ENCODE results near the gene ILDR2. TPM values are rescaled to one million over a fixed set of nuclear protein-coding genes. Genes with fewer than 3 reads are reported as not detected.

Gene ILDR2
- total RNA-seq, 1 experiment from 2014 or later: not detected

GRCh38 chr1:166969074-166969677, 6.2 kb downstream of the ILDR2 start:
- POLR2A ChIA-PET (ENCODE audit: unreplicated experiment): no interaction called here
- Histone ChIP-seq H3K4me2 (no peak overlapping the region), H3K4me1 (replicated peaks; ENCODE audit: insufficient read depth) (no peaks in the 10 kb centered on the region), H3K36me3 (ENCODE audit: low read depth) (no peaks in the 10 kb centered on the region), H3K4me3 (no peak overlapping the region), H3K9me2 (ENCODE audit: insufficient read depth) (no peaks in the 10 kb centered on the region), H3K27ac (no peak overlapping the region), H3K79me2 (ENCODE audit: low read depth) (no peaks in the 10 kb centered on the region), H2AFZ (no peak overlapping the region), H3F3A (ENCODE audit: insufficient read depth, low read depth) (no peaks in the 10 kb centered on the region), H3K27me3 (ENCODE audit: insufficient read depth, low read depth) (peaks cover 96% of the 10 kb centered on the region), H3K9me3 (ENCODE audit: insufficient read depth, low read depth) (no peaks in the 10 kb centered on the region), H4K20me1 (ENCODE audit: insufficient read depth) (0 out of 2 replicates have a peak, but pooled peaks cover 2% of the 10 kb centered on the region)
- DNase-seq: no peak
- intact Hi-C loops (cut with micrococcal nuclease; ENCODE audit: unreplicated experiment): no loop called here
- CTCF ChIA-PET: no interaction called here
- TF ChIP-seq CTCF (conservative IDR thresholded peaks at IDR 0.05): no peak
- no peak for TF ChIP-seq EZH2 (IDR thresholded peaks at IDR 0.05; ENCODE audit: low read depth)
- BruUV-seq (replicated peaks): no TSS peak

- H3K27me3 ChIP-seq (ENCODE audit: insufficient read depth, low read depth): peaks cover 63% of the 10 kb centered on the region
- H3K27ac ChIP-seq: no peak overlapping the region
- no peaks in the 10 kb centered on the region for H3F3A ChIP-seq (ENCODE audit: insufficient read depth, low read depth)
- TF ChIP-seq EZH2 (IDR thresholded peaks at IDR 0.05; ENCODE audit: low read depth) (no peak), CTCF (conservative IDR thresholded peaks at IDR 0.05) (no peak)
- no peak overlapping the region for H3K4me2 ChIP-seq
- no peaks in the 10 kb centered on the region for H3K36me3 ChIP-seq (ENCODE audit: low read depth)
- H3K79me2 ChIP-seq (ENCODE audit: low read depth): no peaks in the 10 kb centered on the region
- intact Hi-C loops (cut with micrococcal nuclease; ENCODE audit: unreplicated experiment): no loop called here
- no TSS peak for BruUV-seq (replicated peaks)
- no peaks in the 10 kb centered on the region for H3K4me1 ChIP-seq (replicated peaks; ENCODE audit: insufficient read depth)
- ChIA-PET POLR2A (ENCODE audit: unreplicated experiment) (no interaction called here), CTCF (no interaction called here)
- H3K9me2 ChIP-seq (ENCODE audit: insufficient read depth): no peaks in the 10 kb centered on the region
- H3K9me3 ChIP-seq (ENCODE audit: insufficient read depth, low read depth): no peaks in the 10 kb centered on the region
- H2AFZ ChIP-seq: no peak overlapping the region
- no peak overlapping the region for H3K4me3 ChIP-seq
- no peak for DNase-seq
- no peaks in the 10 kb centered on the region for H4K20me1 ChIP-seq (ENCODE audit: insufficient read depth)
Measured at GRCh38 chr1:166960858-166961474, 14.4 kb downstream of the ILDR2 start.

GRCh38 chr1:166956872-166957271, 18.5 kb downstream of the ILDR2 start:
- ChIA-PET CTCF (no interaction called here), POLR2A (ENCODE audit: unreplicated experiment) (no interaction called here)
- BruUV-seq (replicated peaks): no TSS peak
- Histone ChIP-seq H3F3A (ENCODE audit: insufficient read depth, low read depth) (peaks cover 5% of the 10 kb centered on the region; the same call in 1 of the 2 replicates), H3K36me3 (ENCODE audit: low read depth) (no peaks in the 10 kb centered on the region), H3K9me3 (ENCODE audit: insufficient read depth, low read depth) (no peaks in the 10 kb centered on the region), H3K27ac (no peak overlapping the region), H2AFZ (no peak overlapping the region), H3K9me2 (ENCODE audit: insufficient read depth) (no peaks in the 10 kb centered on the region), H3K4me3 (no peak overlapping the region), H3K4me2 (no peak overlapping the region), H3K27me3 (ENCODE audit: insufficient read depth, low read depth) (peaks cover 28% of the 10 kb centered on the region; the same call in 1 of the 2 replicates), H4K20me1 (ENCODE audit: insufficient read depth) (no peaks in the 10 kb centered on the region), H3K79me2 (ENCODE audit: low read depth) (no peaks in the 10 kb centered on the region), H3K4me1 (replicated peaks; ENCODE audit: insufficient read depth) (peaks cover 5% of the 10 kb centered on the region; the same call in 1 of the 2 replicates)
- no peak for DNase-seq
- intact Hi-C loops (cut with micrococcal nuclease; ENCODE audit: unreplicated experiment): no loop called here
- no peak for TF ChIP-seq CTCF (conservative IDR thresholded peaks at IDR 0.05)
- TF ChIP-seq EZH2 (IDR thresholded peaks at IDR 0.05; ENCODE audit: low read depth): no peak
